Upper lobe of left lung (tissue), 6 donors: ENCODE measurements around the gene ZNF782. TPM values are rescaled to one million over a fixed set of nuclear protein-coding genes. Genes with fewer than 3 reads are reported as not detected.
"Not testable (repeated sequence)": the region's sequence is repeated elsewhere in the genome, so short reads cannot be mapped to it uniquely, and the experiment has no call there.

Experiments used
- ATAC-seq, 2 donors: fragments of 200-7000 bp; cut with Tn5 transposase; one replicate each; pipeline ENCODE4 v1.9.1; 2022; ENCODE audit warnings: mild to moderate bottlenecking in 2 of 2, moderate library complexity in 2 of 2; ENCODE audit not compliant: low FRiP score in 2 of 2
- DNase-seq, 2 donors: peaks; one replicate each; pipeline ENCODE4 v3.0.0-alpha.2; 2019 to 2020
- H3K27ac ChIP-seq, 4 donors: fragments of 200-600 bp; sonication (generic); one replicate each; pipeline ENCODE4 v1.5.1; 2016 to 2019
- H3K27me3 ChIP-seq, 4 donors: fragments of 200-600 bp; sonication (generic); one replicate each; pipeline ENCODE4 v1.5.1; 2017 to 2019
- H3K36me3 ChIP-seq, 4 donors: fragments of 200-600 bp; sonication (generic); one replicate each; pipeline ENCODE4 v1.5.1; 2016 to 2019
- H3K4me1 ChIP-seq, 4 donors: fragments of 200-600 bp; sonication (generic); one replicate each; pipeline ENCODE4 v1.5.1; 2018 to 2019
- H3K4me3 ChIP-seq, 4 donors: fragments of 200-600 bp; sonication (generic); one replicate each; pipeline ENCODE4 v1.5.1; 2017 to 2019; ENCODE audit warnings: mild to moderate bottlenecking in 2 of 4, moderate library complexity in 1 of 4
- H3K9me3 ChIP-seq, 4 donors: fragments of 200-600 bp; sonication (generic); one replicate each; pipeline ENCODE4 v1.5.1; 2018 to 2019
- EP300 ChIP-seq, 4 donors: sonication (generic); formaldehyde crosslinking; IDR thresholded peaks; one replicate each; pipeline ENCODE4 v1.5.1; 2017; ENCODE audit warnings: antibody characterized with exemption in 4 of 4, control low read depth in 2 of 4
- POLR2A ChIP-seq, 4 donors: fragments of 450-650 bp; IDR thresholded peaks; one replicate each; pipeline ENCODE4 v1.5.1; 2016 to 2017; ENCODE audit warnings: antibody characterized with exemption in 4 of 4, mild to moderate bottlenecking in 2 of 4
- POLR2AphosphoS5 ChIP-seq, 2 donors: sonication (generic); formaldehyde crosslinking; IDR thresholded peaks; one replicate each; pipeline ENCODE4 v1.5.1; 2017; ENCODE audit warnings: antibody characterized with exemption in 2 of 2
- WGBS, 2 donors: methylation state at CpG; one replicate each; pipeline ENCODE4 v1.1.5; 2017 to 2018; 5-methylcytosine and 5-hydroxymethylcytosine counted together
- total RNA-seq, 6 donors: library from RNA; depleted of rRNA in 4 of 6; stranded (reverse); fragments of >200 nt in 4 of 6; gene quantifications; one replicate each; pipeline versions ENCODE4 v1.1.0 to v1.2.1, GENCODE V29; 2016 to 2021
- TF ChIP-seq, protein P1 (sequence below), 6 experiments: fragments of 450-650 bp in 4 of 6; fragments of 200-600 bp in 2 of 6; sonication (generic) in 2 of 6; IDR thresholded peaks; one replicate each; pipeline ENCODE4 v1.5.1; 2016 to 2019; ENCODE audit warnings: antibody characterized with exemption in 6 of 6
- donor health status: DM: no; HTN: no; CAD: no; lungs with moderate emphysema.
- donor health status: DM: no; HTN: yes; CAD: no; lungs with severe emphysema.

The ZNF782 gene
- 10 to 100 TPM in 2 of 6 donors, 1 to 10 TPM in 4; 4.4 to 17.8 (median 6.0) TPM for total RNA-seq

DNA sequence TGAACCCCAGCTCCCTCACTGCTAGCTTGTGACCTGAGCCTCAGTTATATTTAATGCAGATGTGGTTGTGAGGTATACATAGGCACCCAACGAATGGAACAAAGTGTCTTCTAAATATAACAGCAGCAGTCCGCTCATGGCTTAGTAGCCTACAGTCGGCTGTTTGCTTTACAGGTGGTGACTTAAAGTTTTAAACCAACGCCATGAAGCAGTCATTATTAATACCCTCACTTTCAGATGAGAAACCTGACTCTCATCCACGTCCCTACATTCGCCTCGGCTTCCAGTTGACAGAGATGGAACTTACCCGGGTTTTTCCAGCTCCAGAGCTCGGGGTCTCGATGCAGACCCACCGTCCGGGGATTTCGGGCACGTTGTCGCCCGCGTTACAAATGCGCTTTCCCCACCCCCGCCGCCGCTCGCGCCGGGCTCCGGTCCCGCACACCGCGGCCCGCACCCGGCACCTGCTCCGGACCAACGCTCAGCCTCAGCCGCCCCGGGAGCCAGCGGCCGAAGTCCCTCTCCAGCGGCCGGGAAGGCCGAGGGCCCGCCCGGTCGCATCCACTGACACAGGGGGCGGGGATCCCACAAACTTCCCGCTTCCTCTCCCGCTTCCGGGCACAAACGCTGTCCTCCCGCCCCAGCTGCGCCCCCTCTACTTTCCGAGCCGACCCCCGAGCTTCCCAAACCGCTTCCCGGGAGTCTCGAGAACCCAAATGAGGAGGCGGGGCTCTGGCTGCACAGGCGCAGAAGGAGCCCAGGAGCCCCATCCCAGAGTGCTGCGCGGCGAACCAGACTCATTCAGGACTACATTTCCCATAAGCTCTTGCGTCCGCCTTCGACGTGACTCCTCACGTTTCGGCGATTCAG lies at the start of gene ZNF782:
ZNF782 (minus strand) TSS at position 734 of the 870 bp plus-strand sequence. CDS start 2,553 bp downstream, outside the sequence.
- TF ChIP-seq, protein P1, sequence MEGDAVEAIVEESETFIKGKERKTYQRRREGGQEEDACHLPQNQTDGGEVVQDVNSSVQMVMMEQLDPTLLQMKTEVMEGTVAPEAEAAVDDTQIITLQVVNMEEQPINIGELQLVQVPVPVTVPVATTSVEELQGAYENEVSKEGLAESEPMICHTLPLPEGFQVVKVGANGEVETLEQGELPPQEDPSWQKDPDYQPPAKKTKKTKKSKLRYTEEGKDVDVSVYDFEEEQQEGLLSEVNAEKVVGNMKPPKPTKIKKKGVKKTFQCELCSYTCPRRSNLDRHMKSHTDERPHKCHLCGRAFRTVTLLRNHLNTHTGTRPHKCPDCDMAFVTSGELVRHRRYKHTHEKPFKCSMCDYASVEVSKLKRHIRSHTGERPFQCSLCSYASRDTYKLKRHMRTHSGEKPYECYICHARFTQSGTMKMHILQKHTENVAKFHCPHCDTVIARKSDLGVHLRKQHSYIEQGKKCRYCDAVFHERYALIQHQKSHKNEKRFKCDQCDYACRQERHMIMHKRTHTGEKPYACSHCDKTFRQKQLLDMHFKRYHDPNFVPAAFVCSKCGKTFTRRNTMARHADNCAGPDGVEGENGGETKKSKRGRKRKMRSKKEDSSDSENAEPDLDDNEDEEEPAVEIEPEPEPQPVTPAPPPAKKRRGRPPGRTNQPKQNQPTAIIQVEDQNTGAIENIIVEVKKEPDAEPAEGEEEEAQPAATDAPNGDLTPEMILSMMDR (IDR thresholded peaks at IDR 0.05) = peak in 1 of 6 experiments; percentile 15
- TF ChIP-seq POLR2A (IDR thresholded peaks at IDR 0.05) = peak in 1 of 4 donors; percentile 55
- no peak for TF ChIP-seq EP300 (IDR thresholded peaks at IDR 0.05)
- TF ChIP-seq POLR2AphosphoS5 (IDR thresholded peaks at IDR 0.05) = peak; percentile 57 to 74
- 0 to 1% methylated on average over 28 to 41 of the region's 67 CpGs for WGBS, 2 donors
- Histone ChIP-seq H3K36me3 (no peaks in the 10 kb centered on the region), H3K27me3 (no peaks in the 10 kb centered on the region), H3K9me3 (no peaks in the 10 kb centered on the region), H3K4me1 (peaks cover 9 to 32% (median 20%) of the 10 kb centered on the region in 4 donors), H3K27ac (peak within 1 kb of the TSS; percentile 72 to 91 (median 82)), H3K4me3 (peak within 1 kb of the TSS; percentile 56 to 88 (median 68))
- peak; percentile 92 to 96 for DNase-seq
- ATAC-seq = peak; percentile 95 to 99

DNA sequence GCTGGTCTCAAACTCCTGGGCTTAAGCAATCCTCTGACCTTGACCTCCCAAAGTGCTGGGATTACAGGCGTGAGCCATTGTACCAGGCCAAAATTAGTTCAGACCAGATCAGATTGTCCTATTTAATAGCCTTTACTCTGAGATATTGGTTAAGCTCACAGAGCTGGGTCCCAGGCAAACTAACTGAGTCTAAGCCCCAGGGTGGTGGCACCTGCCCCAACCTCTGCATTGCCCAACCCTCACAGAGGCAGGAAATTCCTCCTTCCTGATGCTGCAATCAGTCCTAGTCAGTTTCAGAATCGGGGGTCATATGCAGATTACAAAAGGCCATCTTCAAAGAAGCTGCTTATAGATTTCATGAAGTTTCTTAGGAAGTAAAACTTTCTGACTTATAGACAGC lies 45.7 kb upstream of the ZNF782 start:
- H3K4me3 ChIP-seq, DNase-seq, H3K9me3 ChIP-seq, H3K4me1 ChIP-seq, H3K27me3 ChIP-seq, H3K27ac ChIP-seq: not testable (repeated sequence)
- ATAC-seq = peak in 1 of 2 donors; percentile 31
- 57 to 85% methylated on average over 1 of the region's 2 CpGs for WGBS, 2 donors
- H3K36me3 ChIP-seq = peaks cover 0 to 20% (median 4%) of the 10 kb centered on the region in 4 donors

GRCh38 chr9:96892131-96892530 lies 37.8 kb upstream of the ZNF782 start:
- H3K4me3 ChIP-seq = no peak overlapping the region
- WGBS, 2 donors = 95 to 97% methylated on average over 7 of the region's 7 CpGs
- peaks cover 0 to 30% (median 4%) of the 10 kb centered on the region in 4 donors for H3K36me3 ChIP-seq
- ATAC-seq = no peak
- no peak overlapping the region for H3K27ac ChIP-seq
- no peak for DNase-seq
- TF ChIP-seq POLR2AphosphoS5 (IDR thresholded peaks at IDR 0.05) = no peak
- TF ChIP-seq EP300 (IDR thresholded peaks at IDR 0.05) = no peak
- TF ChIP-seq, protein P1 (IDR thresholded peaks at IDR 0.05) = no peak
- no peak for TF ChIP-seq POLR2A (IDR thresholded peaks at IDR 0.05)
- H3K27me3 ChIP-seq = no peaks in the 10 kb centered on the region
- no peaks in the 10 kb centered on the region for H3K9me3 ChIP-seq
- no peaks in the 10 kb centered on the region for H3K4me1 ChIP-seq

DNA sequence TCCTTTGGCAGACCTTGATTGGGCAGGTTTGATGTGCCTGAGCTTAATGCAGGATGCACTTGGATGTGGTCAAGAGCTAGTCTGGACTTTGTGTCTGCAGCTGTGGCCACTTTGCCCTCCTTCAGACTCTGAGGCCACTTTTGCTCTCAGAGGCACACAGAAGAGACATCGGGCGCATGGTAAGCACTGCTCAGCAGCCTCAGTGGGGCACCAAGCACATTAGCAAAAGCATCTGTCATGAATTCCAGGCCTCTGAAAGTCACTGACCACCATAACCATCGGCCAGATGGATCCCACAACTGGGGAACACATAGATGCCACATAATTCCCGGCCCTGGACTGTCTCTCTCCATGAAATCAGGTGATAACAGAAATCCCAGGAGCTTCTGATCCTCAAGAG lies 34.3 kb upstream of the ZNF782 start:
- no peak overlapping the region for H3K4me3 ChIP-seq
- no peaks in the 10 kb centered on the region for H3K9me3 ChIP-seq
- no peaks in the 10 kb centered on the region for H3K27me3 ChIP-seq
- TF ChIP-seq, protein P1 (IDR thresholded peaks at IDR 0.05) = no peak
- TF ChIP-seq POLR2AphosphoS5 (IDR thresholded peaks at IDR 0.05) (no peak), EP300 (IDR thresholded peaks at IDR 0.05) (no peak), POLR2A (IDR thresholded peaks at IDR 0.05) (no peak)
- no peak overlapping the region for H3K27ac ChIP-seq
- peaks cover 0 to 8% (median 0%) of the 10 kb centered on the region in 4 donors for H3K36me3 ChIP-seq
- H3K4me1 ChIP-seq = no peaks in the 10 kb centered on the region
- WGBS, 2 donors = 94 to 97% methylated on average over 2 to 4 of the region's 4 CpGs
- no peak for DNase-seq
- no peak for ATAC-seq

GRCh38 chr9:96885424-96885823 lies 31.1 kb upstream of the ZNF782 start:
- no peak overlapping the region for H3K4me3 ChIP-seq
- no peaks in the 10 kb centered on the region for H3K9me3 ChIP-seq
- TF ChIP-seq POLR2A (IDR thresholded peaks at IDR 0.05) (no peak), EP300 (IDR thresholded peaks at IDR 0.05) (no peak), POLR2AphosphoS5 (IDR thresholded peaks at IDR 0.05) (no peak)
- TF ChIP-seq, protein P1 (IDR thresholded peaks at IDR 0.05) = no peak
- H3K36me3 ChIP-seq = no peaks in the 10 kb centered on the region
- H3K27me3 ChIP-seq = no peaks in the 10 kb centered on the region
- no peak for ATAC-seq
- H3K27ac ChIP-seq = no peak overlapping the region
- no peak for DNase-seq
- H3K4me1 ChIP-seq = no peaks in the 10 kb centered on the region
